HG02852 (cell line): ENCODE results near the gene RGL3.
A peak's percentile ranks its signal among the peaks of the same experiment; 100 is the strongest.
"Not testable (repeated sequence)": the region's sequence is repeated elsewhere in the genome, so short reads cannot be mapped to it uniquely, and the experiment has no call there.

Experiments used
- ATAC-seq: cut with Tn5 transposase; IDR thresholded peaks from one replicate; pipeline ENCODE4 v1.9.1; 2021; ENCODE audit warnings: mild to moderate bottlenecking, moderate library complexity; ENCODE audit not compliant: unreplicated experiment

Gene RGL3

DNA sequence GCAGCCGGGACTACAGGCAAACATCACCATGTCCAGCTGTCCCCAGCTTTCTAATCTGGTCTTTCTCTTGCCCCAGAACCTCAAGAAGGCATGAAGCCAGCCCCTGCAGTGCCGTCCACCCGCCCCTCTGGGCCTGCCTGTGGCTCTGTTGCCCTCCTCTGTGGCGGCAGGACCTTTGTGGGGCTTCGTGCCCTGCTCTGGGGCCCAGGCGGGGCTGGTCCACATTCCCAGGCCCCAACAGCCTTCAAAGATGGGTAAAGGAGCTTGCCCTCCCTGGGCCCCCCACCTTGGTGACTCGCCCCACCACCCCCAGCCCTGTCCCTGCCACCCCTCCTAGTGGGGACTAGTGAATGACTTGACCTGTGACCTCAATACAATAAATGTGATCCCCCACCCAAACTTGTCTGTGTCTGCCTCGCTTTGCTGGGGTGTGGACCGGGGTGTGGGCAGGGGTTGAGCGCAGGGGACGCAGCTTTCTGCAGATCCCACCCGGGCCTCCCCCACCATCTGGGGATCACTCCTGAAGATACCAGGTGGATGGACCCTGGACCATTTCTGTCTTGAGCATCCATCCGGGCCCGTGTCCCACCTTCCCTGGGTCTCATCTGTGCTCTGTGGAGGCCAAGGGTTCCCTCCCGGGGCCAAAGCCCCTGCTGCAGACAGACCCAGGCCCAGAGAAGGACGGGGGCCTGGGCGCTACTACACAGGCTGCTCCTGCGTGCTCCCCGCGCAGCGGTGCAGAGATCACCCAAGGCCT, 31.6 kb upstream of the RGL3 start:
- no peak for ATAC-seq

GRCh38 chr19:11448923-11449554, 29.9 kb upstream of the RGL3 start:
- no peak for ATAC-seq

DNA sequence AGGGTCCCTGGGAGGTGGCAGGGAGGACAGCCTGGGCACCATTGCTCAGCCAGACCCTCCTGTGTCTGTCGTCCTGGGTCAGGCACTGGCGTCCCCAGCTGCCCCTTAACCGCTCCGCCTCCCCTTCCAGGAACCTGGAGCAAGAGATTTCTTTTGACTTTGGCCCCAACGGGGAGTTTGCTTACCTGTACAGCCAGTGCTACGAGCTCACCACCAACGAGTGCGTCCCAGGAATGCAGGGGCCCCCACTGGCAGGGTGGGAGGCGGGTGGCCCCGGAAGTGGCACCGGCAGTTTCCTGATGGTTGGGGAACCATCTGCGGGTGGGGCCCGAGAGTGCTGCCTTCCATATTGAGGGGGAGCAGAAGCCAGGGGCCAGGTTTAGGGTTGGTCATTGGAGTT, 29.3 kb upstream of the RGL3 start:
- no peak for ATAC-seq

DNA sequence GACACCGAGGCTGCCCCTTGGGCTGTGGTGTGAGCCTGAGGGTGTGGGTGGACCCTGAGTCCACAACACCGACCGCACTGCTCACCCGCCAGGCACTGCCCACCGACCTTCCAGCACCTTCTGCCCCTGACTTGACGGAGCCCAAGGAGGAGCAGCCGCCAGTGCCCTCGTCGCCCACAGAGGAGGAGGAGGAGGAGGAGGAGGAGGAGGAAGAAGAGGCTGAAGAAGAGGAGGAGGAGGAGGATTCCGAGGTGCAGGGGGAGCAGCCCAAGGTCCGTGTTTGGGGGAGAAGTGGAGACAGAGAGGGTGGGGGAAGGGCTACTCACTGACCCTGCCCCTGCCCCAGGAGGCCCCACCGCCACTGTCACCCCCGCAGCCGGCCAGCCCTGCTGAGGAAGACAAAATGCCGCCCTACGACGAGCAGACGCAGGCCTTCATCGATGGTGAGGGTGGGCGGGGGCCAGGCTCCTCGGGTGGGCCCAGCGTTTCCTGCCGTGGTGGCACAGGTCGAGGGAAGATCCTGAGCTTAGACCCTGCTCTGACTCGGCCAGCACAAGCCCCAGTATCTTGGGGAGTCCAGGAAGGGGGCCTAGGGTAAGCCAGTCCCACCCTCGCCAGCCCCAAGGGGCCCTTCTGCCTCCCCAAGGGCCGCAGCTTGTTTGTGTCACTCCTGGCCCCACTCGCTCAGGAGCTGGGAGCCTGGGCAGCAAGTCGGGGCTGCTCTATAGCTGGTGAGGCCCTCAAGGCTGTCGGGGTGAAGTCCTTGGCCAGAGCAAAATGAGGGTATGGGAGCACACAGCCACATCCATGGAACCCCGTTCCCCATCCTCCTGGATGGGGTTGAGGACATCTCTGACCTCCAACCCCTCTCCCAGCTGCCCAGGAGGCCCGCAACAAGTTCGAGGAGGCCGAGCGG, 28.5 kb upstream of the RGL3 start:
- ATAC-seq = no peak

- no peak for ATAC-seq
These were observed 27.7 kb upstream of the RGL3 start for GRCh38 chr19:11446652-11447301.

- ATAC-seq = no peak
These were observed 27.1 kb upstream of the RGL3 start for GRCh38 chr19:11446271-11446651.

DNA sequence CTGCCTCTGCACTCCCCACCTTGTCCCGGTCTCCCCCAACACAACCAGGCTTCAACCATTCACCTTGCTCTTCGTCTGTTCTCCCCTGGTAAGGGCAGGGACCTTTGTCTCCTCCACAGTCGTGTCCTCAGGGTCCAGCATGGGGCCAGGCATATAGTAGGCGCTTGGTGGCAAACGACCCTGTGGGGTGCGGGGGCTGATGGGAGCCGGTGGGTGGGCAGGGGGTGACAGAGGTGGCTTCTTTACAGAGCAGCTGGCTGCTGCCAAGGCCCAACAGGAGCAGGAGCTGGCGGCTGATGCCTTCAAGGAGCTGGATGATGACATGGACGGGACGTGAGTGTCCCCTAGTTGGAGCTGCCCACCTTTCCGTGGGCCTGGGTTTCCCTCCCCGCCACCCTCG, 26.0 kb upstream of the RGL3 start:
- ATAC-seq = no peak

DNA sequence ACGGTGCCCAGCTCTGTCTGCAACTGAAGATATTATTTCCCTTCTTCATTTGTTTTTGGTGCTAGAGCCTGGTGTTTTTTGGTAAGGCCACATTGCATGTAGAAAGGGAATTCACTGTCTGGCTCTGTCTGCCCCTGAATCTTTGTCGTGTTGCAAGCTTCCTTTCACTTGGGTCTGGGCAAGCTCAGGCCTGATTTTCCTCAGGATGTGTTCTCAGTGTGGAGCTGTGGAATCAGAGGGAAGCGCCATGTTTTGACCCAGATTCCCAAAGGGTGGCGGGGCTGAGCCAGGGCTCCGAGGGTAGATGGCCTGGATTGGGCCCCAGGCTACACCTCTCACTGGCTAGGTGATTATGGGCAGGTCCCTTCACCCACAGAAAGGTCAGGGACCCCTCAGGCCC, 24.9 kb upstream of the RGL3 start:
- no peak for ATAC-seq

DNA sequence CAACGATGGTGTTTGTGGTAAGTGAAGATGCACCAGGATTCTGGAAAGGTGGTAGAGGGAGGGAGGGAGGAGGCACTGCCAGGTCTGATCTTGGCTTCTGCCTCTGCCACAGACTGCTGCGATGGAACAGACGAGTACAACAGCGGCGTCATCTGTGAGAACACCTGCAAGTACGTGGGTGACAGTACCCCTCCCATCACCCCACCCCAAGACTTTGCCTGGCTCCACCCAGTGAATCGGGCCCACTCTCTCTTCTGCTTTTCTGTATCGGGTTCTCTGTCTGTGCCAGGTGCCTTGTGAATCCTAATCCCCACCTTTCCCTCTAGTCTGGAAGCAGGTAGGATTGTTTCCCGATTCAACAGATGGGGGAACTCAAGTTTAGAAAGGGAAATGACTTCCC, 18.8 kb upstream of the RGL3 start:
- no peak for ATAC-seq

DNA sequence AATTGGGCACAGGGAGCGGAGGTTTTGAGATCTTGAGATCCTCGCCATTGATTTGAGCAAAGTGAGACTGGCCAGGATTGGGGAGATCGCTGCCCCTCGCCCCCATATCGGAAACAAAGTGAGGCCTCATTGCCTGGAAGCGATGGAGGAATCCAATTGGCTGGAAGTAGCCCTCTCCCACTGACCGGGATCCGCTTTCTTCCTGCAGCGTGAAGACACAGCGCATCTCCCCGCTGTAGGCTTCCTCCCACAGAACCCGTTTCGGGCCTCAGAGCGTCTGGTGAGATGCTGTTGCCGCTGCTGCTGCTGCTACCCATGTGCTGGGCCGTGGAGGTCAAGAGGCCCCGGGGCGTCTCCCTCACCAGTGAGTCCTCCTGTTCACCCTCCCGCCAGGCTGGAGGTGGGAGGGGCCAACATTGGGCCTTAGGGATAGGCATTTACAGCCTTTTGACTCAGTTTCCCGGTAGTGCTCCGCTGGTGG, 16.8 kb upstream of the RGL3 start:
- ATAC-seq = no peak

- ATAC-seq = peak; percentile 89
These were observed 16.1 kb upstream of the RGL3 start, which contains the start of the genes ODAD3 and PRKCSH for GRCh38 chr19:11435057-11435832. TSS of gene ODAD3 (minus strand) at chr19:11435121. CDS start at chr19:11435016, 105 bp downstream. TSS of gene PRKCSH (plus strand) at chr19:11435635. CDS start at chr19:11436118, 483 bp downstream.

DNA sequence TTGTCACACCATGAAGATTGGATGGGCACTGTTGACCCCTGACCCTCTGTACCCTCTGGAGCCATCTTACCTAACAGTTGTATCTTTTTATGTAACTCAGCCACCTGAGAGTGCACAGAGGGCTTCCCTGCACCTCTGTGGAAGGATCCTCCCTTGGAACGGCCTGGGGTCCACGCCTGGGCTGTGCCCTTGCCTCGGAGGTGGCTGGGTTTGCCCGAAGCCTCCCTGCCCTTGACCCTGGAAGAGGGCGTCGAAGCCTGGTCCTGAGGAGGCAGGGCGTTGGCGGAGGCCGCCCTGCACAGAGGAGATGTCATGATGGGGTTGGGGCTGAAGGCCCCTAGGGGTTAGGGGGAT, 15.6 kb upstream of the RGL3 start:
- peak; percentile 6 for ATAC-seq

GRCh38 chr19:11433526-11433925, 14.4 kb upstream of the RGL3 start:
- not testable (repeated sequence) for ATAC-seq

- no peak for ATAC-seq
These were observed 7.5 kb upstream of the RGL3 start for GRCh38 chr19:11426656-11427055.

- ATAC-seq = no peak
These were observed 6.8 kb upstream of the RGL3 start for GRCh38 chr19:11425719-11426457.

- no peak for ATAC-seq
These were observed 4.7 kb upstream of the RGL3 start for GRCh38 chr19:11423791-11424181.

GRCh38 chr19:11423164-11423790, 4.2 kb upstream of the RGL3 start:
- no peak for ATAC-seq

GRCh38 chr19:11422163-11423065, 3.3 kb upstream of the RGL3 start:
- no peak for ATAC-seq
